GM19397 (cell line): ENCODE data around the gene PPFIA2.

Experiments used
- ATAC-seq: cut with Tn5 transposase; IDR thresholded peaks from one replicate; pipeline ENCODE4 v1.9.1; 2021; ENCODE audit warnings: mild to moderate bottlenecking, moderate library complexity; ENCODE audit not compliant: unreplicated experiment

PPFIA2 gene

GRCh38 chr12:81360916-81361315 lies 398.2 kb downstream of the PPFIA2 start:
- ATAC-seq = no peak

- ATAC-seq = no peak
These were observed 399.4 kb downstream of the PPFIA2 start for GRCh38 chr12:81359736-81360135.

- no peak for ATAC-seq
These were observed 404.7 kb downstream of the PPFIA2 start for GRCh38 chr12:81354327-81354932.

GRCh38 chr12:81350309-81350708 lies 408.8 kb downstream of the PPFIA2 start:
- no peak for ATAC-seq

- no peak for ATAC-seq
These were observed 411.7 kb downstream of the PPFIA2 start for GRCh38 chr12:81347404-81347803.

- no peak for ATAC-seq
These were observed 418.2 kb downstream of the PPFIA2 start for GRCh38 chr12:81340910-81341309.

GRCh38 chr12:81339071-81339470 lies 420.1 kb downstream of the PPFIA2 start:
- ATAC-seq = no peak

GRCh38 chr12:81337886-81338285 lies 421.3 kb downstream of the PPFIA2 start:
- no peak for ATAC-seq

- no peak for ATAC-seq
These were observed 425.3 kb downstream of the PPFIA2 start for GRCh38 chr12:81333812-81334211.

GRCh38 chr12:81332054-81332453 lies 427.1 kb downstream of the PPFIA2 start:
- no peak for ATAC-seq

GRCh38 chr12:81330480-81330879 lies 428.7 kb downstream of the PPFIA2 start:
- no peak for ATAC-seq

GRCh38 chr12:81329085-81329484 lies 430.1 kb downstream of the PPFIA2 start:
- ATAC-seq = peak; percentile 91

GRCh38 chr12:81327425-81327824 lies 431.7 kb downstream of the PPFIA2 start:
- ATAC-seq = no peak

- no peak for ATAC-seq
These were observed 434.1 kb downstream of the PPFIA2 start for GRCh38 chr12:81325086-81325485.

GRCh38 chr12:81314903-81315531 lies 444.1 kb downstream of the PPFIA2 start:
- ATAC-seq = no peak

GRCh38 chr12:81303935-81304334 lies 455.2 kb downstream of the PPFIA2 start:
- no peak for ATAC-seq

- no peak for ATAC-seq
These were observed 458.7 kb downstream of the PPFIA2 start for GRCh38 chr12:81300454-81300853.

- ATAC-seq = no peak
These were observed 461.5 kb downstream of the PPFIA2 start for GRCh38 chr12:81297601-81298000.

GRCh38 chr12:81296556-81297305 lies 462.4 kb downstream of the PPFIA2 start:
- no peak for ATAC-seq

GRCh38 chr12:81295251-81295650 lies 463.9 kb downstream of the PPFIA2 start:
- ATAC-seq = no peak

- no peak for ATAC-seq
These were observed 464.6 kb downstream of the PPFIA2 start for GRCh38 chr12:81294325-81295190.
